SK-MEL-5 (cell line): Measurements from ENCODE around the gene EGLN3. TPM values are rescaled to one million over a fixed set of nuclear protein-coding genes. Genes with fewer than 3 reads are reported as not detected.
"Not testable (repeated sequence)": the region's sequence is repeated elsewhere in the genome, so short reads cannot be mapped to it uniquely, and the experiment has no call there.

Source experiments
- DNase-seq: peaks from one replicate; pipeline ENCODE4 v3.0.0-alpha.2; 2016; ENCODE audit warnings: low read depth, low spot score
- in situ Hi-C: cut with HindIII; loops from 2 replicates; pipeline ENCODE4 v1.10.0; 2016; ENCODE audit warnings: low sequenced_read_pairs, high pct_unique_total_duplicates, low pct_unique_long_range_greater_than_20kb
- total RNA-seq: library from RNA; depleted of rRNA; stranded (reverse); fragments of >200 nt; shearing (Covaris generic); gene quantifications from 2 replicates; pipeline ENCODE4 v1.2.3, GENCODE V29; 2014

The EGLN3 gene
- total RNA-seq, 1 experiment from 2014 or later = 22.8 TPM

DNA sequence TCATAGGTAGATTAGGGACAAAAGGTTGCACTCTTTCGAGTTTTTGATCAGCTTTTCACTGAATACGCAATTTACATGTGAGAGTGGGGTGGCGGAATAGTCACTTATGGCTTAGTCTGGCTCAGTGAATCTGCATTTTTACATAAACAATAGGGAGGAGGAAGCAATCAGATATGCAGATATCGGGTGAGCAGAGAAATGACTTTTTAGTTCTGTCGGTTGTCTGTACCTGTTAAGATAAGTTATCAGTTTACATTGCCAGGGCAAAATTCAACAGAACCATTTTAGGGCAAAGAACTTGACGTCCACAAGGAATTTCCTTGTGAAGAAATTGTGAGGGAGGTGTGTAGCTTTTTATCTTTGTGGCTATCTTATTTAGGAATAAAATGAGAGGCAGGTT, 15.4 kb upstream of the EGLN3 start:
- in situ Hi-C loops = no loop called here
- DNase-seq = no peak

- in situ Hi-C loops = no loop called here
- no peak for DNase-seq
These were observed 13.9 kb upstream of the EGLN3 start for GRCh38 chr14:33964599-33965317.

DNA sequence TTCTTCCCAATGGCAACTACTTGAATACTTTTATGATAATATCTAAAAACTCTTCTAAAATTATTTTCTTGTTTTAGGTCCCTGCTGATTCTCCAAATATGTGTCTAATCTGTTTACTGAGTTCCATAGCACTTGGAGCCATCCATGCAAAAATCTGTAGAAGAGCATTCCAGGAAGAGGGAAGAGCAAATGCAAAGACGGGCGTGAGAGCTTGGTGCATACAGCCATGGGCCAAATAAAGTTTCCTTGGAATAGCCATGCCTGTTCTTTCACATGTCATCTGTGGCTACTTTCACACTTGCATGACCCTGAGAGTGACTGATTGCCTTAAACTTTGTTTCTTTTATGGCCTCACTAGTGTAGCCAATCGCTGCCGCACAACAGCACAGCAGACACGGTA, 13.0 kb upstream of the EGLN3 start:
- in situ Hi-C loops = no loop called here
- no peak for DNase-seq

- DNase-seq, in situ Hi-C loops: not testable (repeated sequence)
These were observed 11.6 kb upstream of the EGLN3 start for GRCh38 chr14:33962466-33962865.

- in situ Hi-C loops = no loop called here
- no peak for DNase-seq
These were observed 11.1 kb upstream of the EGLN3 start for GRCh38 chr14:33962016-33962415.

DNA sequence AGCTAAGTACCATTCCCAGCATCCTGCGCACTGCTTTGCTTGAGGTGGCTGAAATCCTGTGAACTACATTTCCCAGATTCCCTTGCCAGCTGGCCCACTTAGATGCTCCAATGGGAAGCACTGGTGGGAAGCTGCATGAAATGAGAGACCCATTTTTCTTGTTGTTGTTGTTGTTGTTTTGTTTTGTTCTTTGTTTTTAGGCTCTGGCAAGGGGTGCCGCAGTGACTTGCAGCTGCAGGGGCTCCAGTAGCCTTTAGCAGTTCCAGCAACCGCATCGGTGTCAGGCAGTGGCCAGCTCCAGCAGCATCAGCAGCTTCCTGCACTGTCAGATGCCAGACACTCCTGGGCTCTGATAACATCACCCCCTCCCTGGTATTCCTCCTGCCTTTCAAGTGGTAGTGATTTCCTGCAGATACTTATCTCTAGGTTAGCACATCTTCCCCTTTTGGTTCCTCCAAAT, 8.8 kb upstream of the EGLN3 start:
- in situ Hi-C loops = no loop called here

DNA sequence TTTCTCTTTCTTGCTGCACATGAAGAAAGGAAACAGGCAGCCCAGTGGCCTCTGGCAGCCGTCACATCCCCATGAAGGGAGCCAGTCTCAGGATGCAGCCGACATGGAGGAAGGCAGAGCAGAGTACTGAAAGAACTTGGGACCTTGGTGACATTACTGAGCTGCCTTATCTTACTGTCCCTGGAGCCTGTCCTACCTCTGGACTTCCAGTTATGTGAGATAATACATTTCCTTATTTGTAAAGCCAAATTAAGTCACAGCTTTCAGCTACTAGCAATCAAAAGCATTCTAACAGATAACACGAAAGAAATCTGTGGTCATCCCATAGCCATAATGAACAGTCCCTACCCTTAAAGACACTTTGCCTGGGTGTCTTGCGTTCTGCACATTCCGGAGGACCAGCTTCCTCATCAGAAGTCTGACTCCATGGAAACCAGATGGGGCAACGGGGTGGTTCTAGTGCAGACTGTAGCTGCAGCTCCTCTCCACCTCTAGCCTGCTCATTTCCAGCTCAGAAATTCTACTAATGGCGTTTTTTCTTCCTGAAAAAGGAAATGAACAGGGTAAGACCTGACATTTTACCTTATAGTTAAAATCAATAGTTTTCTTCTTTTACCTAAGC, 7.8 kb upstream of the EGLN3 start:
- no peak for DNase-seq
- in situ Hi-C loops = no loop called here

More for the DNA sequence above, 8.8 kb upstream of the EGLN3 start:
- DNase-seq = no peak

GRCh38 chr14:33957993-33958392, 7.1 kb upstream of the EGLN3 start:
- no peak for DNase-seq
- in situ Hi-C loops = no loop called here

GRCh38 chr14:33957299-33957698, 6.4 kb upstream of the EGLN3 start:
- DNase-seq = no peak
- in situ Hi-C loops = no loop called here

- in situ Hi-C loops = no loop called here
- DNase-seq = no peak
These were observed 5.8 kb upstream of the EGLN3 start for GRCh38 chr14:33956640-33957039.

DNA sequence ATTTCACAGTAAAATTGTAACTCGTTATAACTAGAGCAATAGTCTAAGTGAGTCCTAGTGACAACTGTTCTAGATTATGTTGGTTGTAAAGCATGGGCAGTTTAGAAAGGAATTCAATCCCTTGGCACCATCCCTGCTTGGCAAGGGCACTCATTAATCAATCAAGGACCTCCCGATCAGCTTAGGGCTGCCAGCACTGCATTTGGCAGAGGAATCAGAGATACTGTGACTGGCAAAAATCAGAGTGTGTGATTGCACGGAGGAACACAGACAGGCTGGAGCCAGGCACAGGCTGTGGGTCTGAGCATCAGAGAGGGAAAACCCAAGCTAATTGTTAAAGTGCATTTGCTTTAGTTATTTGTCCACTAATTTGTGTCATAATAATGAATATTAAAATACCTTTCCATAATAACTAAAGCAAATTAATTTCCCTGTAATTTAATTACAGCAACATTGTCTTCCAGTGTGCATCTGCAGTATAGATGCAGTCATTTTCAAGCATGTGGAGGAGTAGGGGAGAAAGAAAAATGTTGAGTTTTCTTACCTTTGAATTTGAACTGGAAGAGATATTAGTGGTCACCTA, 3.2 kb upstream of the EGLN3 start:
- DNase-seq = no peak

GRCh38 chr14:33952541-33952940, 1.7 kb upstream of the EGLN3 start:
- DNase-seq = no peak
- in situ Hi-C loops = no loop called here

More for the DNA sequence above, 3.2 kb upstream of the EGLN3 start:
- in situ Hi-C loops = no loop called here

DNA sequence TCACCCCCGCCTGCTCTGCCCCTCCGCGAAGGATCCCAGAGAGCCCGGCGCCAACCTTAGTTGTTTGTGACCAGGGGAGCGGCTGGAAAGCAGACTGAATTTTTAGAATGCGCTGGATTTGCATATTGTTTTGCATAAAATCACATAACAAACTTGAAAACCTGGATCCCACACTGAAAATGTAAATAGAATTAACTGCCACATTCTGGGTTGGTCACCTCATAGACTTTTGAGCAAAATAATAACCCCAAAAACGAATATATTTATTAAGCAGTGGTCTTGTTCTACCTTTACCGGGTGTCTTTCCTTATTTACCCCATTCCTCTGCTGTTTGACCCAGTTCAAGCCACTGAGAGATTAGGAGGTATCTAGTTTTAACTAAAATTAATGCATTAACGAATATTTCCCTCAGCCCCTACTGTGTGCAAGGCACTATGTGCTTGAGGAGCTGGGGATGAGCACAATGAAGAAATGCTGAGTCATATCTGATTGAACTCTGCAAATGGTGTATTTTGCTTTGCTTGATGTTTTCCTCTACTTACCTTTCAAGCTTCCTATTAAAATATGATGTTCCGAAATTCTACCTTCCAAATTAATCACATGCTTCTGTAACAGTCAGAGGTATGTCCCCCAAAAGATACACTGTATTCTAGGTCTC, 438 bp upstream of the EGLN3 start:
- no peak for DNase-seq

DNA sequence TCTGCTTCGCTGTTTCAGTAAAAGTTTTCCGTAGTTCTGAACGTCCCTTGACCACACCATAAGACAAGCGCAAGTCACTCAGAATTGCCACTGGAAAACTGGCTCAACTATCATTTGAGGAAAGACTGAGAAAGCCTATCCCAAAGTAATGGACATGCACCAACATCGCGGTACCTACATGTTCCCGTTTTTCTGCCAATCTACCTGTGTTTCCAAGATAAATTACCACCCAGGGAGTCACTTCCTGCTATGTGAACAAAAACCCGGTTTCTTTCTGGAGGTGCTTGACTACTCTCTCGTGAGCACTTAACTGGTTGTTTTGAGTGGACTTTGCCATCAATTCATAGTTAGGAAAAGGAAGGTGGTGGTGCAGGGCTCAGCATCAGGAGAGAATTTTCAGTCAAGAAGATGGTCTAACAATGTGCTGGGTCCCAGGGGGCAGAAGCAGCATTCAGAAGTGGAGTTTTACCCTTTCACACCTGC, 1.4 kb downstream of the EGLN3 start:
- in situ Hi-C loops = no loop called here
- no peak for DNase-seq

More for the DNA sequence above, 438 bp upstream of the EGLN3 start:
- in situ Hi-C loops = no loop called here

DNA sequence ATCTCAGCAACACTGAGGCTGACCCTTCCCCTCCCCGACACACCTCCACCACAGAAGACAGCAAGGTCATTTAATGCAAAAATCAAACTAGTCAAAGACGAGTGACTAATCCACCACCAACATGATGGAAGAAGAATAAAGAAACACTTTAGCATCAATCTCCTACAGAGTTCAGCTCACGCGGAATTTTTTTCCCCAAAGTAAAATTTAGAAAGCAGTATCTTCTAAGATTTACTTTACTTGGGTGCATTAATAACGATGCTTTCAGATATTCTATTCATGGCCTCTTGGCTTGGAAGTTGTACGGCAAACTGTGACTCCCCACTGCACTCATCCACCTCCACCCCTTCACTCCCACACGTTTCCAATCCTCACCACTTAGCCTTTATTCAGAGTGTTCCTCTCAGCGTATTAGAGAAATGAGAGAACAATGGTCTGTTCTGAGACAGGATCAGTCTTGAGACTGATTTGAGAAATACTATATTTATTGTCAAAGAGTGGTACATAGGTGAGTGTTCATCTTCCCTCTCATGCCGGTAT, 1.9 kb downstream of the EGLN3 start:
- in situ Hi-C loops = no loop called here
- DNase-seq = no peak

GRCh38 chr14:33948145-33948868, 2.6 kb downstream of the EGLN3 start:
- in situ Hi-C loops = no loop called here

DNA sequence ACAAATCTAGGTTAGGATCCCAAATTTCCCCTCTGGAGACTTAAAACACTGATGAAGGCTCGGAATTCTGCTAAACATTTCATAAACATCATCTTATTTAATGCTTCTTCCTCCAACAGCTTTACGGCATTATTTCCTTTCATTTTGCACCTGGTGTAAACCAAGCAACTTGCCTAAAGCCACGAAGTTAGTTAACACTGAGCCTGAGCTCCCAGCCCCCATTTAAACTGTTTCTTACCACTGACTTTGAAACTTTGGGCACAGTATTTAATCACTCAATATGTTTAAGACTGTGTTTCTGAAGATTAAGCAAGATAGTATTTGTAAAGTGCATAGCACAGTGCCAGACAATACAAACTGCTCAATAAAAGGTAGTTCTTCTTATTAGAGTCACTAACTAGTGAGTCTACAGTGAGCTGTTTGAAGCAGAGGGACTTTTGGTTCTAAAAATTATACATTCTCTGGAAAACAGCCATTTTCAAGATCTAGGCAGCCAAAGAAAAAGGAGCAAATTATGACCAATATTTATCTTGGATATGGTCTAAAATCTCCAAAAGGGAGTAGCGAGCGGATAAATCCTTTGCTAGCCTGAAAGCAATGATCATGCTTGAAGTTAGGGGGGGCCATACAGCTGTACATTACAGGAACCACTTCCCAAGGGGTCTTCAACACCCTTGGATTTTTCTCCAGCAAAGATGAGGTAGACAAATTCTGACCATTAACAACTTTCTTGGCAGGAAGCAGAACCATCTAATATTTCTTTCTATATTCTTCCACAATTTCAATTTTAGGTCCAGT, 4.0 kb downstream of the EGLN3 start:
- DNase-seq = no peak
- in situ Hi-C loops = no loop called here

More at GRCh38 chr14:33948145-33948868, 2.6 kb downstream of the EGLN3 start:
- DNase-seq = no peak
